GM18508 (cell line): ENCODE measurements around the gene NDC1.

Experiments
- ATAC-seq: cut with Tn5 transposase; IDR thresholded peaks from one replicate; pipeline ENCODE4 v1.9.1; 2021; ENCODE audit warnings: moderate number of reproducible peaks; ENCODE audit not compliant: insufficient read depth, unreplicated experiment

The NDC1 gene

GRCh38 chr1:53733447-53733931 lies 104.6 kb downstream of the NDC1 start:
- ATAC-seq = no peak

GRCh38 chr1:53732912-53733317 lies 105.2 kb downstream of the NDC1 start:
- no peak for ATAC-seq

- ATAC-seq = no peak
These were observed 105.7 kb downstream of the NDC1 start for GRCh38 chr1:53732409-53732808.

- ATAC-seq = no peak
These were observed 106.3 kb downstream of the NDC1 start for GRCh38 chr1:53731779-53732305.

DNA sequence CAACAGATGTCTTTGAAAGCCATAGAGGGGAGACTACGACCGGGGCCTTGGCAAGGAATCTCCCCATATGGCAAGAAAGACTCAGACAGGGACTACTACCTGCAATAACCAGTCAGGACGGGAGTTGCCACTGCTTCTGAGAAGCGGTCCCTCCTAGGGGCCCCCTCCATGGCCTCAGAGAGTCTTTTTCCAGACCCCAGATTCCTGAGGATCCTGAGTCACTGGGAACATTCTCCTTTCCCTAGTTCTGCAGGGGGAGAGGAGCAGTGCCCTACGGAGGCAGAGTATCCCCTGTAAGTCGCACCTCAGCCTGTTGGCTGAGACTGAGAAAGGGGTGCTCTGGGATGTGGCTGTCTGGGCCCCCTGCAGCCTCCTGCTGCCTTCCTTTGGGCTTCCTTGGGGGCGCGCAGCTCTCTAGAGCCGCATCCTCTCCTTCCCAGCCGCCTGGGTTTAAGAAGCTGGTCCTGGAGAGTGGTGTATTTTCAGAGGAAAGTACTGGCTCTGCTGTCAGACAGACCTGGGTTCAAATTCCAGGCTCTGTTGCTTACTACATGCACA lies 107.0 kb downstream of the NDC1 start:
- ATAC-seq = no peak

DNA sequence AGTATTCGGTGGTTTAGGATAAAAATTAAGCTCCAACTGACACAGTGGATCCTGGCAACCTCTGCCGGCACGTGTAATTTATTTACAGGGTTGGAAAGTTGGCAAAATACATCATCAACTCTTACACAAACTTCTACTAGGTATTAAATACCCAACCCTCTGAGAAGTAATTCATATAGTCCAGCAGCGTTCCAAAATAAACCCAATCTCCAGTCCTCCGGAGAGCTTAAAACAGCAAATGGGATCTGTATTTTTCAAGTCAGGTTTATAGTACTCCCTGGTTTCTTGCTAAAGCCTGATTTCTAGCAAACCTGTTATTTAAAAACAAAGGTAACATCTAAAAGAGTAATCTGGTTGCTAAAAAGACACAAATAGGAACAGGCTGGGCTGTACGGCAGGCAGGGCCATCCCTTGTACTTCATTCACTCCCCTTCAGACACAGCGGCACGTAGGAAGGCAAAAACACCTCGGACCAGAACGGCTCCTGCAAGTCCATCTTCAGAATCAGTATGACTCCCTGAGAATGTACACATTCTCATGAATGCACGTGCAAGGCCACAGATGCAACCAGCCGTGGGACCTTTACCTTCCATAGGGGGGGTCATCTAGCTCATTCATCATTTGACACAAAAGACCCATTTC lies 107.8 kb downstream of the NDC1 start:
- ATAC-seq = no peak

DNA sequence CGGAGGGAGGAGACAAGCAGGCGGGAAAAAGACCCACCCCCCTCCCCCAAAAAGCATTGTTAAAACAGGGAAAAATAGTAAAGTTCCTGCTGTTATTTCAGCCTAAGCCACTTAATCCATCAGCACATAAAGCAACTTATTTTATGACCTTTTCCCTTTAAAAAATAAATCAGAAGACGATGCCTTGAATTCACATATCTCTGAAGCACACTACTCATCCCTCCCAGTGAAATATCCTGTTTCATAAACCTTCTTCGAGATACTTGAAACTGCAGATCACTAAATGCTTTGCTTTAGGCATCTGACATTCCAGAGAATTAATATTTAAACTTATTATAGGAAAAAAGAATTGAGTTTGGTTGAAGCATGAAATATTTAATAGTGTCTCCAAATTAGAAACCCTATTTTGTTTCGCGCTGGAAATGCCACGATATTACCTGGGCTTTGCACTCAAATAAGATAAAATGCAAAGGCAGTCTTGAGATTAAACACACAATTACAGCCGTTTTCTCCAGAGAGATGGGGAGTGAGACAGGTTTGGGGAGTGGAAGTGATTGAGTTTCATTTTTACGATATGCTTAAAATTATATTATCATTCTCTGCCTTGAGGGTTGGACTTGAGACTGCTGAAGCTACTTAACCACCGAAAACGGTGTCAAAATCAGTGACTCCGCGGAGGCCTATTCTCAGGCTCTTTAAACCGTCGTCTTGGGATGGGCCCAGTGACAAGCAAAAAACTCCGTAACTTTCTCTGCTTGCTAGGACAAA lies 108.5 kb downstream of the NDC1 start:
- ATAC-seq = no peak

DNA sequence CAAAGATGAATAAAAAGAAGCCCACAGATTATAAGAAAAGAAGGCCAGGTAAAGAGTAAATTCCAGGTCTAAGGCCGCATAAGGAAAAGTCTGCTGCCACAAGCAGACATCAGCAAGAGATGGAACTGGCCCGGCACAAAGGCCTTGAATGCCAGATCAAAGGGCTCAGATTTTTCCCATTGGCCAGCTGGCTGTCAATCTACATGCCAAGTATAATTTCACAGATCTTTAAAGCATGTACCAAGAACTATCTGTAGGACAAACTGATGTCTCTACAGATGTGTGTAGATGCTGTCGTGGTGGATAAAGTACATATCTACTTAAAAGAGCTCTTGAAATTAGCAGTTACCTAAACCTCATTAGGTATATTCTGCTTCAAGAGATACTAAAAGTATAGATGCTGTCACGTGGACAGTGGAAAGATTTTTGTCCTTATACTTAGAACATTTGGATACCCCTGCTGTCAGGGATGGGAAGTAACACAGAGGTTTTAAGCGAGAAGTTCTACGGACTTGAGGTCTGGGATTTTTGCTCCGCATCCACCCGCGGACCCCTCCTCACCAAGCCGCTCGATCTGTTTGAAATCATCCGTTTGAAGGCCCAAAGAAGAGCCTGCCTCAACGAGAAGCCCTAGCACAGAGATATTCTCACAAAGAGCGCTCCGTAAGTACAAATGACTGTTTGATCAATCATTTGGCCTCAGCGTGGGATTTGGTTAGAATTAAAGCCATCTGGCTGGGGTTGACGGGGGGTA lies 109.2 kb downstream of the NDC1 start:
- ATAC-seq = no peak

- ATAC-seq = no peak
These were observed 109.9 kb downstream of the NDC1 start for GRCh38 chr1:53728196-53728595.

DNA sequence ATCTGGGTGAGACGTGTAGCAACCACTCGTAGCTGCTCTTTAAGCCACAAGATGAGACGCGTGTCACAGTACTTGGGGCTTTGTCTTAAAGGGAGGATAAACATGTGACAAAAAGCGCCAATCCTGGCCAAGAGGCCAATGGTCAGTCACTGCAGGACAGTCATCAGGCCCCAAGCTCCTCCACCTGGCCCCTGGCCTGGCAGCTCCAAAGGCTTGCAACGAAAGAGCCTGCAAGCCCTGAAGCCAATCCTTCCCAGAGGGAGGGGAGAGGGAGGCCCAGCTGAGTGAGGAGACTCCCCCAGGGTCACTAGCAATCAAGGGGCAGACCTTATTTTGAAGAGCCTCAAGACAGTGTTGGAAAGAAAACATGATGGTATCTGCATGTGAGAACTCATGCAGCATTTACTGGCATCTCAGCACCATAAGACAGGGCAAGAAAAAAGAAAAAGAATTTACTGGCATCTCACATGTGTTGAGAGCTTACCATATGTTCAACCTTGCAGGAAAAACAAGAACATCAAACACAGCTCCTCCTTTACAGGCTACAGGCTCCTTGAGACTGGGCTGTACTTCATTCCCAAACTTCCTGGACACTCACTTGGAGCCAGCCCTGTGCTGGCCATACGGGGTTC lies 110.5 kb downstream of the NDC1 start:
- ATAC-seq = no peak

GRCh38 chr1:53726009-53726600 lies 112.0 kb downstream of the NDC1 start:
- no peak for ATAC-seq

GRCh38 chr1:53725238-53725689 lies 112.8 kb downstream of the NDC1 start:
- no peak for ATAC-seq

GRCh38 chr1:53722025-53722424 lies 116.1 kb downstream of the NDC1 start:
- no peak for ATAC-seq

DNA sequence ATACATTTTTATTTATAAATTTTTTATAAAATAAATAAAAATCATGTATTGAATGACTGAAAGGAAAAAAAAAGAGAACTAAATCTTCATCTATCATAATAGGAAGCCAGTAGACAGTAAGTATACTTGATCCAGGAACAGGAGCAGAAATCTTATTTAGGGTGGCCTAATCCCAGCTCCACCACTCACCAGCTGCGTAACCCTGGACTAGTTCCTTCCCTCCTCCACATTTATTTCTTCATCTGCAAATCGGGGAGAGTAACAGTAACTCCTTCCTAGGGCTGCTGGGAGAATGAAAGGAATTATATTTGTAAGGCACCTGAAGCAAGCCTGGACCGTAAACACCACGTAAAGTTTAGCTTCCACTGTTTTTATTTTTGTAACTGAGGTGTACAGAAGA lies 117.0 kb downstream of the NDC1 start:
- ATAC-seq = no peak

GRCh38 chr1:53719469-53719868 lies 118.6 kb downstream of the NDC1 start:
- ATAC-seq = no peak

DNA sequence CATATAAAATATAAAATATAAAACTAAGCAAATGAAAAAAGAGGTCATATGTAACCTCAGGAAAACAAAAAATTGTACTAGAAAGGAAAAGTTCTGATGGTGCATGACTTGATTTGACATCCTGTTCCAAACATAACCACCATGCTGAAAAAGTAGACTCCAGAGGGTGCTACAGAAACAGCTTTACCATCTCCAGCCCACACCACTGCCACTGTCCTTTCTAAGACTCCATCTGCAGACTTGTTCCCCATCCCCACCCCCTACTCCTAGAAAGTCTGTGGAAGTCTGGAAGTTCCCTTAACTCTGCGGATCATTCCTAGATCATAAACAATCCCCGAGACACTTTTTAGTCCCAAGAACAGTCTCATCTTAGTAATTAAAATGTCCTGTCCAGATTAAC lies 119.7 kb downstream of the NDC1 start:
- ATAC-seq = no peak

DNA sequence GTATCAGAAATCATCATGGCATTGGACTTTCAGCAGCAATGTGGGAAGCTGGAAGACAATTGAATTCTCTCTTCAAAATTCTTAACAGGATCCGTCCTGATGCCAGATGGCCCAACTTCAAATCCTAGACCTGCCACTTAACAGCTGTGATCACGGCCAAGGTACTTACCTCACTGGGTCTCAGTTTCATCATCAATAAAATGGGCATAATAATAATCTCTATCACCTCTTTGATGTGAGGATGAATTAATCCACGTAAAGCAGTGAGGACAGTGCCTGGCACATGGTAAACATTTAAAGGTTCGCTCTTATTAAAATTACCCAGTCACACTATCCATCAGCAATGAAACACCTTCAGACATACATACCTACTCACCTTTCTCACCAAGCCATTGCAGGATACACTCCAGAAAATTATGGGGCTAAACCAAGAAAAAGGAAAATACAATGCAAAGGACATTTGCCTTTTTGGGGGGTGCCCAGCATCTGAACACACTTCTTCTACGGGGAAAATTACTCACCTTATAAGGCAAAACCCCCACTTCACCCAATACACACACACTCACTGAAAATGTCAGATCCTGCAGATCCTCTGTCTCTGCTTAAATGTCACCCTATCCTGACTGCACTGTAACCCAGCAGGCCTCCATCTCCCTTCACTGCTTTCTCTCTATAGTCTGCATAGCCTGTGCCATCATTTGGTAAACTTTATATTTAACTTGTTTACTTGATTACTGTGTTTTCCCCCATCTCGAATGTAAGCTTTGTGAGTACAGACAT lies 120.9 kb downstream of the NDC1 start:
- ATAC-seq = no peak

GRCh38 chr1:53716150-53716549 lies 121.9 kb downstream of the NDC1 start:
- no peak for ATAC-seq

- no peak for ATAC-seq
These were observed 122.6 kb downstream of the NDC1 start for GRCh38 chr1:53715478-53715877.
